Measurements from ENCODE around the gene PRXL2B. TPM values are rescaled to one million over a fixed set of nuclear protein-coding genes. Genes with fewer than 3 reads are reported as not detected.

Gene PRXL2B
- total RNA-seq, 1 experiment from 2014 or later, result 32.2 TPM

DNA sequence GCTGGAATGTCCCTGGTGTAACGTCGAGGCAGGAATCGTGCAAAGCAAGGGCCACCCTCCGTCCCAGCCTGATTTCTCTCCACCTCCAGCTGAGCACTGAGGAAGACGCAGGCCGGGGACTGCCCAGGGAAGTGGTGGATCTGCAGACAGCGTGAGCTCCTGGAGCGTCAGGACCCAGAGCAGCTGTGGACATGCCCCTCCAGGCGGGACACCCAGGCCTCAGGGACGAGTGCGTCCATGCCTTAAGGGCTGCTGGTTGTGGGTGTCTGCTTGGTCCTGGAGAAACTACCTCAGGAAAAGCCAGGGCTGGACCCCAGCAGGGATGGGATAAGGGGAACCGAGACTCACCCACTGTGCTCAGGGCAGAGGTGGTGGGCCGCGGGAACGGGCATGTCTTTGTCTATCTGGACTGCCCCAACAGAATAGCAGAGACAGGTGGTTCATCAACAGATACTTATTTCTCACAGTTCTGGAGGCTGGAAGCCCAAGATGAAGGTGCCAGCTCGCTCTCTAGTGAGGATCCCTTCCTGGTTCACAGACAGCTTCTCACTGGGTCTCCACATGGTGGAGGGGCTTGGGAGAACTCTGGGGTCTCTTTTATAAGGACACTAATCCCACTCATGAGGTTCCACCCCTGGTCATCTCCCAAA lies 52.0 kb downstream of the PRXL2B start:
- Histone ChIP-seq H4K20me1 (ENCODE audit: insufficient read depth) (no peaks in the 10 kb centered on the region), H3K36me3 (ENCODE audit: control insufficient read depth in 1 of 2, insufficient read depth in 2 of 2, low read length in 2 of 2) (no peaks in the 10 kb centered on the region), H3K9me3 (ENCODE audit: control insufficient read depth in 1 of 2, insufficient read depth in 1 of 2, low read depth in 1 of 2, low read length in 2 of 2) (peaks cover 0 to 6% of the 10 kb centered on the region in 2 experiments; a peak in 2 of 4 replicates), H3K27me3 (ENCODE audit: insufficient read depth, low read length) (no peaks in the 10 kb centered on the region), H3K9me2 (ENCODE audit: insufficient read depth) (no peaks in the 10 kb centered on the region), H3K9ac (ENCODE audit: low read length) (no peak overlapping the region), H3K4me2 (ENCODE audit: low read length) (no peak overlapping the region), H3K27ac (ENCODE audit: low read depth, low read length) (no peak overlapping the region), H3K79me2 (ENCODE audit: insufficient read depth, low read length) (peaks cover 13% of the 10 kb centered on the region; the same call in 1 of the 2 replicates), H3K4me1 (ENCODE audit: control insufficient read depth in 1 of 2, insufficient read depth in 2 of 2, low read length in 2 of 2) (peaks cover 6 to 26% of the 10 kb centered on the region in 2 experiments; a peak in 3 of 4 replicates), H3K4me3 (replicated peaks in 1 of 2; ENCODE audit: low read depth in 1 of 2, low read length in 2 of 2) (no peak overlapping the region), H2AFZ (ENCODE audit: low read depth, low read length, poor library complexity, severe bottlenecking) (no peak overlapping the region)
- ATAC-seq (no peak), DNase-seq (ENCODE audit: low read depth, low spot score) (no peak)
- TF ChIP-seq, protein P1, sequence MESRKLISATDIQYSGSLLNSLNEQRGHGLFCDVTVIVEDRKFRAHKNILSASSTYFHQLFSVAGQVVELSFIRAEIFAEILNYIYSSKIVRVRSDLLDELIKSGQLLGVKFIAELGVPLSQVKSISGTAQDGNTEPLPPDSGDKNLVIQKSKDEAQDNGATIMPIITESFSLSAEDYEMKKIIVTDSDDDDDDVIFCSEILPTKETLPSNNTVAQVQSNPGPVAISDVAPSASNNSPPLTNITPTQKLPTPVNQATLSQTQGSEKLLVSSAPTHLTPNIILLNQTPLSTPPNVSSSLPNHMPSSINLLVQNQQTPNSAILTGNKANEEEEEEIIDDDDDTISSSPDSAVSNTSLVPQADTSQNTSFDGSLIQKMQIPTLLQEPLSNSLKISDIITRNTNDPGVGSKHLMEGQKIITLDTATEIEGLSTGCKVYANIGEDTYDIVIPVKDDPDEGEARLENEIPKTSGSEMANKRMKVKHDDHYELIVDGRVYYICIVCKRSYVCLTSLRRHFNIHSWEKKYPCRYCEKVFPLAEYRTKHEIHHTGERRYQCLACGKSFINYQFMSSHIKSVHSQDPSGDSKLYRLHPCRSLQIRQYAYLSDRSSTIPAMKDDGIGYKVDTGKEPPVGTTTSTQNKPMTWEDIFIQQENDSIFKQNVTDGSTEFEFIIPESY (IDR thresholded peaks at IDR 0.05; ENCODE audit: extremely low read depth, insufficient replicate concordance, low read length), result no peak
- TF ChIP-seq POLR2AphosphoS5 (IDR thresholded peaks at IDR 0.05; ENCODE audit: low read depth, low read length), result peak; percentile 24
- ChIA-PET POLR2A (no interaction called here), RAD21 (ENCODE audit: low non-redundant PET in 1 of 2, low total read pairs in 2 of 2, uncharacterized antibody in 2 of 2, unreplicated experiment in 2 of 2) (no interaction called here), CTCF (no interaction called here)
- intact Hi-C loops (cut with micrococcal nuclease), result no loop called here
- BruUV-seq (replicated peaks), result no TSS peak

DNA sequence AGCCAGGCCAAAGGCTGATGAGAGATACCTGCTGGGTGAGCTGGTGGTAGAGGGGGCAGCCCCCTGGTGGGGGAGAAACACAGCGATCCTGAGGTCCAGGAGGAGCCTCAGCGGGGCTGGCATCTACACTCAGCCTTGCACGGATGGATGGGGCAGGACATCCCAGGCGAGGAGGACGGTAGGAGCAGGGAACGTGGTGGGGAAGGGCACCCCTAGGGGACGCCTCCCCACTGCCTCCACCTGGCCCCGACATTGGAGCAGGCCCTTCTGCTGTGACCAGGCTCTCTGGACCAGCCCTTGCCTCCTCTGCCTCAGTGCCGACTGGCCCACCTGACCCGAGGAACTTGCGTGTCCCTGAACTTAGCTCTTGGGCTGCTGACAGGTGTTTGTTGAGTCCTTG lies 52.6 kb downstream of the PRXL2B start:
- Histone ChIP-seq H3K79me2 (ENCODE audit: insufficient read depth, low read length) (peaks cover 13% of the 10 kb centered on the region; the same call in 1 of the 2 replicates), H3K27ac (ENCODE audit: low read depth, low read length) (no peak overlapping the region), H4K20me1 (ENCODE audit: insufficient read depth) (no peaks in the 10 kb centered on the region), H3K4me1 (ENCODE audit: control insufficient read depth in 1 of 2, insufficient read depth in 2 of 2, low read length in 2 of 2) (peaks cover 6 to 28% of the 10 kb centered on the region in 2 experiments; a peak in 3 of 4 replicates), H3K27me3 (ENCODE audit: insufficient read depth, low read length) (no peaks in the 10 kb centered on the region), H3K36me3 (ENCODE audit: control insufficient read depth in 1 of 2, insufficient read depth in 2 of 2, low read length in 2 of 2) (no peaks in the 10 kb centered on the region), H3K4me2 (ENCODE audit: low read length) (no peak overlapping the region), H3K9me3 (ENCODE audit: control insufficient read depth in 1 of 2, insufficient read depth in 1 of 2, low read depth in 1 of 2, low read length in 2 of 2) (peaks cover 0 to 6% of the 10 kb centered on the region in 2 experiments; a peak in 2 of 4 replicates), H3K9ac (ENCODE audit: low read length) (no peak overlapping the region), H3K4me3 (replicated peaks in 1 of 2; ENCODE audit: low read depth in 1 of 2, low read length in 2 of 2) (no peak overlapping the region), H3K9me2 (ENCODE audit: insufficient read depth) (no peaks in the 10 kb centered on the region), H2AFZ (ENCODE audit: low read depth, low read length, poor library complexity, severe bottlenecking) (no peak overlapping the region)
- no TSS peak for BruUV-seq (replicated peaks)
- intact Hi-C loops (cut with micrococcal nuclease), result no loop called here
- no peak for DNase-seq (ENCODE audit: low read depth, low spot score)
- ChIA-PET RAD21 (ENCODE audit: low non-redundant PET in 1 of 2, low total read pairs in 2 of 2, uncharacterized antibody in 2 of 2, unreplicated experiment in 2 of 2) (no interaction called here), CTCF (no interaction called here), POLR2A (no interaction called here)
- TF ChIP-seq, protein P2, sequence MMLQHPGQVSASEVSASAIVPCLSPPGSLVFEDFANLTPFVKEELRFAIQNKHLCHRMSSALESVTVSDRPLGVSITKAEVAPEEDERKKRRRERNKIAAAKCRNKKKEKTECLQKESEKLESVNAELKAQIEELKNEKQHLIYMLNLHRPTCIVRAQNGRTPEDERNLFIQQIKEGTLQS (IDR thresholded peaks at IDR 0.05), result no peak
- no peak for TF ChIP-seq ELF1 (IDR thresholded peaks at IDR 0.05; ENCODE audit: borderline replicate concordance, low read depth)
- no peak for TF ChIP-seq YY1 (IDR thresholded peaks at IDR 0.05; ENCODE audit: extremely low read depth, insufficient replicate concordance, low read depth, low read length)
- TF ChIP-seq POLR2AphosphoS5 (IDR thresholded peaks at IDR 0.05; ENCODE audit: low read depth, low read length), result 0 out of 2 replicates have a peak, but pooled peaks have one; percentile 11
- ATAC-seq, result no peak

Measured in HCT116 (cell line).